Upper lobe of left lung (tissue), 6 donors: ENCODE data around the gene PGS1. TPM values are rescaled to one million over a fixed set of nuclear protein-coding genes. Genes with fewer than 3 reads are reported as not detected.
"Not testable (repeated sequence)": the region's sequence is repeated elsewhere in the genome, so short reads cannot be mapped to it uniquely, and the experiment has no call there.

ENCODE experiments used
- ATAC-seq, 2 donors: fragments of 200-7000 bp; cut with Tn5 transposase; one replicate each; pipeline ENCODE4 v1.9.1; 2022; ENCODE audit warnings: mild to moderate bottlenecking in 2 of 2, moderate library complexity in 2 of 2; ENCODE audit not compliant: low FRiP score in 2 of 2
- DNase-seq, 2 donors: peaks; one replicate each; pipeline ENCODE4 v3.0.0-alpha.2; 2019 to 2020
- H3K27ac ChIP-seq, 4 donors: fragments of 200-600 bp; sonication (generic); one replicate each; pipeline ENCODE4 v1.5.1; 2016 to 2019
- H3K27me3 ChIP-seq, 4 donors: fragments of 200-600 bp; sonication (generic); one replicate each; pipeline ENCODE4 v1.5.1; 2017 to 2019
- H3K36me3 ChIP-seq, 4 donors: fragments of 200-600 bp; sonication (generic); one replicate each; pipeline ENCODE4 v1.5.1; 2016 to 2019
- H3K4me1 ChIP-seq, 4 donors: fragments of 200-600 bp; sonication (generic); one replicate each; pipeline ENCODE4 v1.5.1; 2018 to 2019
- H3K4me3 ChIP-seq, 4 donors: fragments of 200-600 bp; sonication (generic); one replicate each; pipeline ENCODE4 v1.5.1; 2017 to 2019; ENCODE audit warnings: mild to moderate bottlenecking in 2 of 4, moderate library complexity in 1 of 4
- H3K9me3 ChIP-seq, 4 donors: fragments of 200-600 bp; sonication (generic); one replicate each; pipeline ENCODE4 v1.5.1; 2018 to 2019
- CTCF ChIP-seq, 6 experiments: fragments of 450-650 bp in 4 of 6; fragments of 200-600 bp in 2 of 6; sonication (generic) in 2 of 6; IDR thresholded peaks; one replicate each; pipeline ENCODE4 v1.5.1; 2016 to 2019; ENCODE audit warnings: antibody characterized with exemption in 6 of 6
- EP300 ChIP-seq, 4 donors: sonication (generic); formaldehyde crosslinking; IDR thresholded peaks; one replicate each; pipeline ENCODE4 v1.5.1; 2017; ENCODE audit warnings: antibody characterized with exemption in 4 of 4, control low read depth in 2 of 4
- POLR2A ChIP-seq, 4 donors: fragments of 450-650 bp; IDR thresholded peaks; one replicate each; pipeline ENCODE4 v1.5.1; 2016 to 2017; ENCODE audit warnings: antibody characterized with exemption in 4 of 4, mild to moderate bottlenecking in 2 of 4
- POLR2AphosphoS5 ChIP-seq, 2 donors: sonication (generic); formaldehyde crosslinking; IDR thresholded peaks; one replicate each; pipeline ENCODE4 v1.5.1; 2017; ENCODE audit warnings: antibody characterized with exemption in 2 of 2
- WGBS, 2 donors: methylation state at CpG; one replicate each; pipeline ENCODE4 v1.1.5; 2017 to 2018; 5-methylcytosine and 5-hydroxymethylcytosine counted together
- total RNA-seq, 6 donors: library from RNA; depleted of rRNA in 4 of 6; stranded (reverse); fragments of >200 nt in 4 of 6; gene quantifications; one replicate each; pipeline versions ENCODE4 v1.1.0 to v1.2.1, GENCODE V29; 2016 to 2021
- donor health status: DM: no; HTN: no; CAD: no; lungs with moderate emphysema.
- donor health status: DM: no; HTN: yes; CAD: no; lungs with severe emphysema.

Gene PGS1, protein sequence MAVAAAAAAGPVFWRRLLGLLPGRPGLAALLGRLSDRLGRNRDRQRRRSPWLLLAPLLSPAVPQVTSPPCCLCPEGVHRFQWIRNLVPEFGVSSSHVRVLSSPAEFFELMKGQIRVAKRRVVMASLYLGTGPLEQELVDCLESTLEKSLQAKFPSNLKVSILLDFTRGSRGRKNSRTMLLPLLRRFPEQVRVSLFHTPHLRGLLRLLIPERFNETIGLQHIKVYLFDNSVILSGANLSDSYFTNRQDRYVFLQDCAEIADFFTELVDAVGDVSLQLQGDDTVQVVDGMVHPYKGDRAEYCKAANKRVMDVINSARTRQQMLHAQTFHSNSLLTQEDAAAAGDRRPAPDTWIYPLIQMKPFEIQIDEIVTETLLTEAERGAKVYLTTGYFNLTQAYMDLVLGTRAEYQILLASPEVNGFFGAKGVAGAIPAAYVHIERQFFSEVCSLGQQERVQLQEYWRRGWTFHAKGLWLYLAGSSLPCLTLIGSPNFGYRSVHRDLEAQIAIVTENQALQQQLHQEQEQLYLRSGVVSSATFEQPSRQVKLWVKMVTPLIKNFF
- total RNA-seq: 100 to 1,000 TPM in 2 of 6 donors, 10 to 100 TPM in 4; 79.2 to 348 (median 92.3) TPM

- 2 to 5% methylated on average over 16 to 54 of the region's 89 CpGs for WGBS, 2 donors
- H3K27me3 ChIP-seq: no peaks in the 10 kb centered on the region
- peak; percentile 84 to 97 for DNase-seq
- H3K4me1 ChIP-seq: peaks cover 75 to 85% (median 79%) of the 10 kb centered on the region in 4 donors
- H3K9me3 ChIP-seq: no peaks in the 10 kb centered on the region
- H3K4me3 ChIP-seq: peak within 1 kb of the TSS; percentile 82 to 95 (median 92)
- peak; percentile 81 to 88 for ATAC-seq
- peak in 1 of 6 experiments; percentile 23 for TF ChIP-seq CTCF (IDR thresholded peaks at IDR 0.05)
- TF ChIP-seq POLR2A (IDR thresholded peaks at IDR 0.05): peak in 3 of 4 donors; percentile 68 to 97 (median 73)
- TF ChIP-seq POLR2AphosphoS5 (IDR thresholded peaks at IDR 0.05): peak; percentile 97 to 98
- TF ChIP-seq EP300 (IDR thresholded peaks at IDR 0.05): peak in 1 of 4 donors; percentile 58
- H3K27ac ChIP-seq: peak within 1 kb of the TSS; percentile 97 to 99 (median 98)
- peaks cover 0 to 9% (median 0%) of the 10 kb centered on the region in 4 donors for H3K36me3 ChIP-seq
Observed at GRCh38 chr17:78378225-78379130, at the start of gene PGS1. PGS1 (plus strand) TSS chr17:78378649; CDS start chr17:78378666, 17 bp downstream.

GRCh38 chr17:78329263-78330059, 49.0 kb upstream of the PGS1 start:
- ATAC-seq (peak in 1 of 2 donors; percentile 27), DNase-seq (peak; percentile 55 to 66)
- no peaks in the 10 kb centered on the region for H3K9me3 ChIP-seq
- no peak overlapping the region for H3K4me3 ChIP-seq
- peak overlapping the region in 1 of 4 donors; percentile 63 for H3K27ac ChIP-seq
- H3K36me3 ChIP-seq: no peaks in the 10 kb centered on the region
- H3K4me1 ChIP-seq: peaks cover 16 to 26% (median 25%) of the 10 kb centered on the region in 4 donors
- TF ChIP-seq POLR2AphosphoS5 (IDR thresholded peaks at IDR 0.05) (peak in 1 of 2 donors; percentile 34), POLR2A (IDR thresholded peaks at IDR 0.05) (peak in 1 of 4 donors; percentile 41), EP300 (IDR thresholded peaks at IDR 0.05) (no peak)
- 67 to 70% methylated on average over 10 to 16 of the region's 16 CpGs for WGBS, 2 donors
- no peaks in the 10 kb centered on the region for H3K27me3 ChIP-seq

DNA sequence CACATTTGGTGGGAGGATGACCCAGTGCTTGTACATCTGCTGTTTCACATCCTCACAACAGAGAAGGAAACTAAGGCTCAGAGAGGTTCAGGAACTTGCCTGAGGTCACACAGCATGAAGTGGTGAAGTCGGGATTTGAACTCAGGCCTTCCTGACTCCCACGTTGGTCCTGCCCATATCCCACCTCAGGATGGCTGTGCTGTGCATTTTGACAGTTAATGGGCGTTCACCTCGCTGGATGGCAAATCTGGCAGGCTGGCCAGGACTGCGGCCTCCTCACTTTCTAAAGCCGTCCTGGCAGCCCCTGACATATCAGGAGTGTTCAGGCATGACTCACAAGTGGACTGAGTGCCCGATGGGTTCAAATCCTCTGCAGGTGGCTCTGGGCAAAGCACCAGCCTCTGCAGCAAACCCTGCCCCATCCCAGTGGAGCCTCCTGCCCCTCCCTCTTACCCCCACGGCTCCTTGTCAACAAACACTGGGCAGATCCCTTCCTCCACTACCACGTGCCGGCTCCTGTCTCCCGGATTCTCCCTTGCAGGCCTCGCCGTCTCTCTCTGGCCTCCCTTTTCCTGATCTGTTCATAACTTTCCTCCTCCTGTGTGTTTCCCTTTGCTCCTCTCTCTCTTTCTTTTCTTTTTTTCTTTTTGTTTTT, 47.8 kb upstream of the PGS1 start:
- Histone ChIP-seq H3K4me3 (no peak overlapping the region), H3K36me3 (no peaks in the 10 kb centered on the region), H3K27me3 (no peaks in the 10 kb centered on the region), H3K4me1 (peaks cover 12 to 14% (median 13%) of the 10 kb centered on the region in 4 donors), H3K9me3 (no peaks in the 10 kb centered on the region), H3K27ac (no peak overlapping the region)
- peak in 1 of 2 donors; percentile 51 for DNase-seq
- ATAC-seq: peak in 1 of 2 donors; percentile 17
- WGBS, 2 donors: 44 to 57% methylated on average over 9 to 13 of the region's 13 CpGs
- TF ChIP-seq POLR2AphosphoS5 (IDR thresholded peaks at IDR 0.05) (no peak), EP300 (IDR thresholded peaks at IDR 0.05) (no peak), POLR2A (IDR thresholded peaks at IDR 0.05) (no peak), CTCF (IDR thresholded peaks at IDR 0.05) (no peak)

DNA sequence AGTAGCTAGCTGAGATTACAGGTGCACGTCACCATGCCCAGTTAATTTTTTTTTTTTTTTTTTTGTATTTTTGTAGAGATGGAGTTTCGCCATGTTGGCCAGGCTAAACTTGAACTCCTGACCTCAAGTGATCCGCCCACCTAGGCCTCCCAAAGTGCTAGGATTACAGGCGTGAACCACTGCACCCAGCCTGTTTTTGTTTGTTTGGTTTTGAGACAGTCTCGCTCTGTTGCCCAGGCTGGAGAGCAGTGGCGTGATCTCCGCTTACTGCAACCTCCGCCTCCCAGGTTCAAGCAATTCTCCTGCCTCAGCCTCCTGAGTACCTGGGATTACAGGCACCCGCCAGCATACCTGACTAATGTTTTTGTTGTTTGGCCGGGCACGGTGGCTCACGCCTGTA, 47.1 kb upstream of the PGS1 start:
- not testable (repeated sequence) for H3K9me3 ChIP-seq, H3K4me3 ChIP-seq, H3K36me3 ChIP-seq, ATAC-seq, H3K27me3 ChIP-seq, DNase-seq, H3K27ac ChIP-seq
- H3K4me1 ChIP-seq: peaks cover 7 to 14% (median 8%) of the 10 kb centered on the region in 4 donors
- 80 to 90% methylated on average over 12 of the region's 12 CpGs for WGBS, 2 donors

GRCh38 chr17:78332991-78333390, 45.5 kb upstream of the PGS1 start:
- Histone ChIP-seq H3K4me1 (peaks cover 8 to 18% (median 10%) of the 10 kb centered on the region in 4 donors), H3K27me3 (no peaks in the 10 kb centered on the region), H3K9me3 (no peaks in the 10 kb centered on the region), H3K36me3 (no peaks in the 10 kb centered on the region), H3K4me3 (no peak overlapping the region), H3K27ac (no peak overlapping the region)
- no peak for TF ChIP-seq CTCF (IDR thresholded peaks at IDR 0.05)
- TF ChIP-seq EP300 (IDR thresholded peaks at IDR 0.05): no peak
- no peak for TF ChIP-seq POLR2AphosphoS5 (IDR thresholded peaks at IDR 0.05)
- no peak for TF ChIP-seq POLR2A (IDR thresholded peaks at IDR 0.05)
- 57 to 62% methylated on average over 4 of the region's 4 CpGs for WGBS, 2 donors
- no peak for ATAC-seq
- no peak for DNase-seq
